ENCODE data around the gene GGT7.
A peak's percentile ranks its signal among the peaks of the same experiment; 100 is the strongest.
"Not testable (repeated sequence)": the region's sequence is repeated elsewhere in the genome, so short reads cannot be mapped to it uniquely, and the experiment has no call there.

The GGT7 gene

GRCh38 chr20:34883809-34884208, 11.2 kb upstream of the GGT7 start:
- DNase-seq, result no peak

- DNase-seq, result no peak
These were observed 10.5 kb upstream of the GGT7 start for GRCh38 chr20:34883087-34883688.

DNA sequence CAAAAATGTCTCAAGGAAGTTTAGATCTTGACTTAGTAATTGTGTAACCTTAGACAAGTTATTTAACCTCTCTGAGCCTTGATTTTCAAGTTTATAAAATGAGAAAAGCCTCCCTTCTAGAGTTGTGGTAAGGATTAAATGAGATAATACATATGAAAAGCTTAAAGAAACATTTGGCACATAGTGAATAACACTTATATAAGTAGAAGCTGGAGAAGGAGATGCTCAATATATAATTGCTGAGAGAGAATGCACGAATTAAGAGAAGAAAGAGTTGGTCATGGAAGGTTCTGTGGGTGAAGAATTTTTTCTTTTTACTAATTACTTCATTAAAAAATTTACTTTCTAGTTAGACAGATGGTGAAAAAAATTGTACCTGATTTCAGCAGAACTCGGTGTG, 9.0 kb upstream of the GGT7 start:
- no peak for DNase-seq

DNA sequence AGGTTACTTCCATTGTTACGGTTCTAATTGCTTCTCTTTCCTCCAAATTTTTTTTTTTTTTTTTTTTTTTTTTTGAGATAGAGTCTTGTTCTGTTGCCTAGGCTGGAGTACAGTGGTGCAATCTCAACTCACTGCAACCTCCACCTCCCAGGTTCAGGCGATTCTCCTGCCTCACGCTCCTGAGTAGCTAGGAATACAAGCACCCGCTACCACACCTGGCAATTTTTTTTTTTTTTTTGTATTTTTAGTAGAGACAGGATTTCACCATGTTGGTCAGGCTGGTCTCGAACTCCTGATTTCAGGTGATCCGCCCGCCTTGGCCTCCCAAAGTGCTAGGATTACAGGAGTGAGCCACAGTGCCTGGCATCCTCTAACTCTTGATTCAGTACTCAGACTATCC, 8.3 kb upstream of the GGT7 start:
- not testable (repeated sequence) for DNase-seq

GRCh38 chr20:34880215-34880850, 7.7 kb upstream of the GGT7 start:
- DNase-seq, result peak in 15 of 51 donors; percentile 3 to 47 (median 15)

DNA sequence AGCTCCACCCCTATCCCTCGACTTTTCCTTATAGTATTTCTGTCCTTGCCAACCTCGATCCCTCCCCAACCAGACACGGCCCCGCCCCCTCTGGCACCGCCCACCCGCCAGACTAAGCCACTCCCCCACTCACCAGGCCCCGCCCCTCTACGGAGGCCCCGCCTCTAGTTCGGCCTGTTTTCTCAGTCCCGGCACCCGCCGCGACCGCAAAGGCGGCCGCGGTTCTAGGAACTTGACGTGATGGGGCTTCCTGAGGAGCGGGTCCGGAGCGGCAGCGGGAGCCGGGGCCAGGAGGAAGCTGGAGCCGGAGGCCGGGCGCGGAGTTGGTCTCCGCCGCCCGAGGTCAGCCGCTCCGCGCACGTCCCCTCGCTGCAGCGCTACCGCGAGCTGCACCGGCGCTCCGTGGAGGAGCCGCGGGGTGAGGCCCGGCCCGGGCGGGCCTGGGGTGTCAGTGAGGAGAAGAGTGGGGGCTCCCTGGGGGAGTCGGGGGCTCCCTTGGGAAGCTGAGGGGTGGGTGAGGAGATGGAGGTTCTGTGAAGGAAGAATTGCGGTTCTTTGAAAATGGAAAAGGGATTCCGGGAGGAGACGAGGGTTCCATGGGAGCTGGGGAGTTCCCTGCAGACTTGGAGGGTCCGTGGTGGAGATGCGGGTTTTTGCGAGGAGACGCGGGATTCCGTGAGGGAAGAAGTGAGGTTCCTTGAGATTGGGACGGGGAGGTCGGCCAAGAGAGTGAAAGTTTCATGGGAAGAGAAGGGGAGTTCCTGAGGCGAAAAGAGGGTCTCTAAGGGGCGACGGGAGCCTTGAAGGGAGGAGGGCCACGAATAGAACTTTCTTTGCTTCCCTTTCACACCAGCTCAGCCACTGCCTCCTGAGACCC, 4.0 kb upstream of the GGT7 start, which contains the start of gene ACSS2:
ACSS2 (plus strand) TSS at position 207 of the 877 bp plus-strand sequence; CDS start at position 241, 34 bp downstream.
- peak in 48 of 51 donors; percentile 74 to 100 (median 96) for DNase-seq

GRCh38 chr20:34875642-34876405, 3.2 kb upstream of the GGT7 start:
- peak in 3 of 51 donors; percentile 99 for DNase-seq

- peak in 43 of 51 donors; percentile 8 to 83 (median 51) for DNase-seq
These were observed 1.5 kb upstream of the GGT7 start for GRCh38 chr20:34874094-34874654.

DNA sequence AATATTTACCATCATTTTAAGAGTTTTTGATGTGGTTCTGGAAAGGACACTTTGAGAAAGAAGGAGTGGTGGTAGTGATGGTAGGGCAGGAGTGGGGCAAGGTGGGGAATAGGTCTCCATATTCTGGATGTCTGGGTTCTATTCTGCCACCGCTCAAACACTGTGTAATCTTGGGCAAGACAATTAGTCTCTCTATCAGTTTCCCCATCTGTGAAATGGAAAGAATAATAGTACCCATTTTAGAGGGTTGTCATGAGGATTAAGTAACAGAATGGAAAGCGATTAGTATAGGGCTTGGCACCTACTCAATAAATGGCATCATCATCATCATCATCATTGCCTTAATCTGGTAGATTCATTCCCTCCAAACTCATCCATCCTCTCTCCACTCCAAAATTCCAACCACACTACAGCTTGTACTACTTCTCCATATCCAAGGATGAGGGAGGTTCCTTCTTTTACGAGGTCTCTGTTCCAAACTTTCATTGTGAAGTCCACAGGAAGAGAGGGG, 982 bp upstream of the GGT7 start:
- no peak for DNase-seq

GRCh38 chr20:34871966-34872621, 562 bp downstream of the GGT7 start:
- DNase-seq, result peak in 3 of 51 donors; percentile 31 to 59 (median 32)

DNA sequence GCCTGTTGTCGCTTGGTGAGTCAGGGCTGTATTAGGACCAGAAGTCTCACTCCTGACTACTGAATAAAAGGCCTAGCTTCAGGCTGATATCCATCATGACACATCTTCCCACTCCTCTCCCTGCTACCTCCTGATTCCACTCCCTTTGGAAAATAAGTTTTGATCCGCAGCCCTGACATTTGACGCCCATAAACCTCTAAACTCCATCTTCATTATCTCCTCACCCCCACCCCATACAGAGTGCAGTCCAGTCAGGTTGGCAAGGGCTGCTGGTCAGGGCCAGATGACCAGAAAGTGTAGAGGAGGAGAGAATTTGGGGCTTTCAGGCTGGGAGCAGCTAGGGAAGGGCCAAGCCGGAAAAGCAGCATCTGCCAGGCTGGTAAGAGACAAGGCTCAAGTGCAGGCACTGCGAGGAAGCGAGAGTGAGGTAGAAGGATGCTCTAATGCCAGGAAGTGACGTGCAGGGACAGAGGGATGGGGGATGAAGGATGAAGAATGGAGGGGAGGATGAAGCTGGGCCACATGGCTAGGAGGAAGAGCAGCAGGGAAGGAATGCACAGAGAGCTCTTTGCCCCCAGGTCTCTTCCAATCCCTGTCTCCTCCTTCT, 1.2 kb downstream of the GGT7 start:
- peak in 17 of 51 donors; percentile 3 to 46 (median 18) for DNase-seq

GRCh38 chr20:34864216-34864615, 8.4 kb downstream of the GGT7 start:
- DNase-seq, result no peak

GRCh38 chr20:34863421-34863965, 9.2 kb downstream of the GGT7 start:
- no peak for DNase-seq

DNA sequence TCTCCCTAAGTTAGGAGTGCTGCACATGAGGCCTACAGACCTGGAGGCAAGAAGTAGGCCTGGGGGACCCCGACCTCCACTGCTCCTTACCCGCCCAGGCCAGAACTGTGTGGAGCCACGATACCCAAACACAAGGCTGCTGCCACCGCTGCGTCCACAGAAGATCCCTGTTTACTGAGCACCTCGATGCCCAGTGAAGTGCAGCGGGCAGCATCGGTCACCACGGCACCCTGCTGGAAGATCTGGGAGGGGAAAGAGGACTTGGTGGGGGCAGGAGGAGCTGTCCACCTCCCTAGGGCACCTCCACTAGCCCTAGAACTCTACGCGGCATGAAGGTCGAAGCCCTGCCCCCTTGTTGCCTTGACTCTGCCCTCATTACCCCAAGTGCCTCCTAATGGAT, 9.9 kb downstream of the GGT7 start:
- DNase-seq, result no peak

DNA sequence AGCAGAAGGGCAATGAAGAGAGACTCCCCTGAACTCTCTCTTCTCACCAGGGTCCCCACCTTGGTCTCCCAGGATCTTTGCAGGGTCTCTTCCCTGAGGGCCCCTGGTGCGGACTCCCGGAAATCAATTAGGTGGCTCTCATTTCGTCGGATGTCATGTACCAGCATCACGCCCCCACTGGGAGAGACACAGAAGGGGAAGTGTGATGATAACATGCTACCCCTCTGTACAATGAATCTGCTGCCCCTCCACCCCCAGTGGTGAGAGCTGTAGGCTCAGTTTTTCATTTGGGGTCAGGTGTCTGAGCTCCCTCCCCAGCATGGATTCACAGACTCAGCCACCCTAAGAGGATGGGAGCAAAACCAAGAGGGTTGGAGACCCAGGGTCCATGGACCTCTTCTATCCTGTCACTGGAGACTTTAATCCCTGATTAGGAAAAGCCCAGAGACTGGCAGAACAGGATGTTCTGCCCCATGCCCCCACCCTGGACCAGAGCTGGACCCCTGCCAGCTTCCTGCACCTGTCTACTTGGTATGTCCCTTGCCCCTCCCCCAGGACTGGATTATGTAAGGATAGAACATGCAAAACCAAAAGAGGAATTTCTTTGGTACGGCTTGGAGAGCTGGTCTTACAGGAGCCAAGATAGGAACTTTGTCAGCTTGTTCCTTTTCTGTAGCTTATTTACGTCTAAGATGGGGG, 11.1 kb downstream of the GGT7 start:
- DNase-seq, result peak in 1 of 51 donors; percentile 4

DNA sequence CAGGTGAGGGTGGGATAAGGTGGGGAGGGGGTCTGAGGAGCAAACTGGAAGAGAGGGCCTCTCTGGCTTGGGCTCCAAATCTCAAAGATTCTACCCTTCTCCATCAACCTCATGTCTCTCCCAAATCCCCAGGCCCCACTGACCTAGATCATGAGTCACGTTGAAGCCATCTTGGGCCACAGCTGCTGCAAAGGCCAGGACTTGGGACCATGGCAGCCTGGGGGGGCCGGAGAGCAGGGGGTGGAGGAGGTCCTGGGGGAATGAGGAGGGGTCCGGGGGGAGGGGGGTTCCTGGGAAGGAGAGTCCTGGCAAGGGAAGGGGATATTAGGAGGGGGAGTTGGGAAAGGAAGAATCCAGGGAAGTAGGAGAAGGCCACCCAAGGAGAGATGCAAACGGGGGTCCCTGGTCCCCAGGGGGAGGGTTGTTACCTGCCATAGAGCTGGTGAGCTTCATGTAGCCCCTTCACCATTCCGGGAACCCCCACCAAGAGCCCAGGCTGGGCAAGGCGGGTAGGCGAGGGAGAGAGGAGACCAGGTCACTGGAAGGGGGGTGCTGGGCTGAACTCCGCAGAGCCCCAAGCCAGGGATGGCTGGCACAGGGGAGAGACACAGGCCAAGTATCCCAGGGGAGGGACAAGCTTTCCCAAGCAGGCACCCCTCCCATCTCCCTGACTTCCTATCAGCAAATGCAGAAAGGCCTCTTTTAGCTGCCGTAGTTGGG, 12.7 kb downstream of the GGT7 start:
- no peak for DNase-seq

GRCh38 chr20:34859367-34859766, 13.3 kb downstream of the GGT7 start:
- no peak for DNase-seq

DNA sequence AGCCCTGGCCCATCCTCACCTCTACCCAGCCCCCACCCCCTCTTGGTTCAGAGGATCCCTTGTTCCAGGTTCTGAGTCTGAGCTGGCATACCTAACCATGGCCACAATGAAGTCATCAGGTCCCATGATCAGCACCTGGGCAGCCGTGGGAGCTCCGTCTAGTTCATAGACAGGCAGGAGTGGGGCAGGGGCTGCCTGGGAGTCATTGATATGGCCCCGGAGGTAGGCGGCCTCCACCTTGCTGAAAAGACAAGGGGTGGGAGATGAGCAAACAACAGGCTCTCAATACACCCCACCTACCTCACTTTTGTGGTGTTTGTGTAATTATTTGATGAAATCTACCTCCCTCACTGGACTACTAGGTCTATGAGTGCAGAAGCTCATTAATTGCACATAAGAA, 20.4 kb downstream of the GGT7 start:
- no peak for DNase-seq

All from hypothalamus (tissue), 51 donors.